PC-9 (cell line): Measurements from ENCODE around the gene ADARB2. TPM values are rescaled to one million over a fixed set of nuclear protein-coding genes. Genes with fewer than 3 reads are reported as not detected.

Source experiments
- BruUV-seq: library from RNA; stranded (reverse); fragments of 400-500 nt; replicated peaks from 2 replicates; lab custom pipeline; 2021; lab: Mats Ljungman, UMichigan
- CTCF ChIA-PET: fragments of 300-600 bp; sonication (Branson Sonifier 250); formaldehyde crosslinking; loops from one replicate; lab custom pipeline; 2022; ENCODE audit warnings: antibody characterized with exemption; lab: Charles Lee
- POLR2A ChIA-PET: fragments of 300-600 bp; sonication (Branson Sonifier 250); formaldehyde crosslinking; loops from one replicate; lab custom pipeline; 2022; ENCODE audit warnings: antibody characterized with exemption; ENCODE audit not compliant: unreplicated experiment; lab: Charles Lee
- DNase-seq, 2 experiments: peaks; one replicate each; pipeline versions ENCODE4 v3.0.0 to v3.0.0-alpha.2; 2015 to 2022; ENCODE audit warnings: mixed read lengths in 1 of 2
- H2AFZ ChIP-seq: fragments of 200-600 bp; sonication (generic); 2 replicates; pipeline ENCODE4 v1.8.1; 2017; ENCODE audit warnings: antibody characterized with exemption
- H3F3A ChIP-seq: fragments of 200-600 bp; sonication (generic); 2 replicates; pipeline ENCODE4 v1.8.1; 2017; ENCODE audit warnings: antibody characterized with exemption, mild to moderate bottlenecking, low read depth; ENCODE audit not compliant: insufficient read depth
- H3K27ac ChIP-seq: fragments of 200-600 bp; sonication (generic); 2 replicates; pipeline ENCODE4 v1.6.1; 2016; ENCODE audit warnings: mixed run types
- H3K27me3 ChIP-seq: fragments of 200-600 bp; sonication (generic); 2 replicates; pipeline ENCODE4 v1.6.1; 2016; ENCODE audit warnings: low read depth, mixed run types; ENCODE audit not compliant: insufficient read depth
- H3K36me3 ChIP-seq: fragments of 200-600 bp; sonication (generic); 2 replicates; pipeline ENCODE4 v1.6.1; 2016; ENCODE audit warnings: low read depth, mixed run types
- H3K4me1 ChIP-seq: fragments of 200-600 bp; sonication (generic); replicated peaks from 2 replicates; pipeline ENCODE4 v1.6.1; 2016; ENCODE audit warnings: mixed run types; ENCODE audit not compliant: insufficient read depth
- H3K4me2 ChIP-seq: fragments of 200-600 bp; sonication (generic); 2 replicates; pipeline ENCODE4 v1.6.1; 2017; ENCODE audit warnings: mixed run types
- H3K4me3 ChIP-seq: fragments of 200-600 bp; sonication (generic); 2 replicates; pipeline ENCODE4 v1.6.1; 2016; ENCODE audit warnings: mixed run types
- H3K79me2 ChIP-seq: fragments of 200-600 bp; sonication (generic); 2 replicates; pipeline ENCODE4 v1.6.1; 2017; ENCODE audit warnings: low read depth, mixed run types
- H3K9me2 ChIP-seq: fragments of 200-600 bp; sonication (generic); 2 replicates; pipeline ENCODE4 v1.8.1; 2017; ENCODE audit warnings: mild to moderate bottlenecking; ENCODE audit not compliant: insufficient read depth
- H3K9me3 ChIP-seq: fragments of 200-600 bp; sonication (generic); 2 replicates; pipeline ENCODE4 v1.8.1; 2016; ENCODE audit warnings: low read depth; ENCODE audit not compliant: insufficient read depth
- H4K20me1 ChIP-seq: fragments of 200-600 bp; sonication (generic); 2 replicates; pipeline ENCODE4 v1.8.1; 2017; ENCODE audit not compliant: insufficient read depth
- EZH2 ChIP-seq: fragments of 200-600 bp; sonication (generic); IDR thresholded peaks from 2 replicates; pipeline ENCODE4 v1.8.0; 2017; ENCODE audit warnings: antibody characterized with exemption, low read depth
- intact Hi-C: fragments of 100-400 bp; cut with micrococcal nuclease; formaldehyde crosslinking; loops from one replicate; pipeline ENCODE4 v1.10.0; 2022; ENCODE audit not compliant: unreplicated experiment
- total RNA-seq: library from RNA; stranded (reverse); gene quantifications from 2 replicates; pipeline ENCODE4 v1.2.3, GENCODE V29; 2021
- TF ChIP-seq, protein P1 (sequence below): fragments of 200-600 bp; sonication (generic); conservative IDR thresholded peaks from 2 replicates; pipeline ENCODE4 v1.6.1; 2017; ENCODE audit warnings: mixed run types, antibody characterized with exemption, mild to moderate bottlenecking, moderate library complexity

The ADARB2 gene
- total RNA-seq, 1 experiment from 2014 or later, result not detected

DNA sequence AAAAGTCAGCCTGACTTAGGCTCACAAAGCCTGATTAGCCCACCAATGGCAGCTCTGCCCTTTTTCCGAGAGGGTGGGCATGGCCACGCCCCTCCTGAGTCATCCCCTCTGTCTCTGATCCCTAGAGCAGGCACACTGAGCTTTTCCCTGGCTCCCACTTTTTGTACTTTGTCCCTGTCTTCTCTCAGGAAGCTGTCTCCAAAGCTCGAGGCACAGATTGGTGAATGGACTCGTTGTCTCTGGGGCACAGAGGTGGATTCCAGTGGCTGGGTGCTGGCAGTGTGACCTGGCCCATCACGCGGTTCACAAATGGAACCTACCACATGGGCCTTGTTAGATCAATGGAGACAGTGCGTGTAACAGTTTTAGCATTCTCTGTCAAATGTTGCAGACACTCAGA, 367.7 kb downstream of the ADARB2 start:
- no peaks in the 10 kb centered on the region for H3K79me2 ChIP-seq
- peaks cover 22% of the 10 kb centered on the region for H3K27me3 ChIP-seq
- H3K27ac ChIP-seq, result no peak overlapping the region
- H3K4me2 ChIP-seq, result no peak overlapping the region
- ChIA-PET POLR2A (no interaction called here), CTCF (no interaction called here)
- no peaks in the 10 kb centered on the region for H3K9me2 ChIP-seq
- H3K4me1 ChIP-seq, result no peaks in the 10 kb centered on the region
- no peak overlapping the region for H2AFZ ChIP-seq
- no peaks in the 10 kb centered on the region for H3K9me3 ChIP-seq
- H3F3A ChIP-seq, result no peaks in the 10 kb centered on the region
- no peak for DNase-seq
- TF ChIP-seq EZH2, result no peak
- TF ChIP-seq, protein P1, sequence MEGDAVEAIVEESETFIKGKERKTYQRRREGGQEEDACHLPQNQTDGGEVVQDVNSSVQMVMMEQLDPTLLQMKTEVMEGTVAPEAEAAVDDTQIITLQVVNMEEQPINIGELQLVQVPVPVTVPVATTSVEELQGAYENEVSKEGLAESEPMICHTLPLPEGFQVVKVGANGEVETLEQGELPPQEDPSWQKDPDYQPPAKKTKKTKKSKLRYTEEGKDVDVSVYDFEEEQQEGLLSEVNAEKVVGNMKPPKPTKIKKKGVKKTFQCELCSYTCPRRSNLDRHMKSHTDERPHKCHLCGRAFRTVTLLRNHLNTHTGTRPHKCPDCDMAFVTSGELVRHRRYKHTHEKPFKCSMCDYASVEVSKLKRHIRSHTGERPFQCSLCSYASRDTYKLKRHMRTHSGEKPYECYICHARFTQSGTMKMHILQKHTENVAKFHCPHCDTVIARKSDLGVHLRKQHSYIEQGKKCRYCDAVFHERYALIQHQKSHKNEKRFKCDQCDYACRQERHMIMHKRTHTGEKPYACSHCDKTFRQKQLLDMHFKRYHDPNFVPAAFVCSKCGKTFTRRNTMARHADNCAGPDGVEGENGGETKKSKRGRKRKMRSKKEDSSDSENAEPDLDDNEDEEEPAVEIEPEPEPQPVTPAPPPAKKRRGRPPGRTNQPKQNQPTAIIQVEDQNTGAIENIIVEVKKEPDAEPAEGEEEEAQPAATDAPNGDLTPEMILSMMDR, result no peak
- no peaks in the 10 kb centered on the region for H4K20me1 ChIP-seq
- H3K36me3 ChIP-seq, result no peaks in the 10 kb centered on the region
- intact Hi-C loops, result no loop called here
- no peak overlapping the region for H3K4me3 ChIP-seq
- no TSS peak for BruUV-seq

- TF ChIP-seq, protein P1, result peak; percentile 13; the same call in 1 of the 2 replicates
- TF ChIP-seq EZH2, result no peak
- H3K4me2 ChIP-seq, result no peak overlapping the region
- CTCF ChIA-PET, result no interaction called here
Observed at GRCh38 chr10:1369197-1369596, 368.1 kb downstream of the ADARB2 start.

GRCh38 chr10:1368842-1369171, 368.5 kb downstream of the ADARB2 start:
- H4K20me1 ChIP-seq, result no peaks in the 10 kb centered on the region
- peaks cover 22% of the 10 kb centered on the region for H3K27me3 ChIP-seq
- intact Hi-C loops, result no loop called here
- DNase-seq, result peak in 1 of 2 experiments; percentile 3
- ChIA-PET POLR2A (interaction anchor here (0.6 kb wide), 1 partner anchor 482 kb away, joined by 3 read pairs; no protein-coding TSS in a partner anchor), CTCF (interaction anchor here (0.6 kb wide), 1 partner anchor 67 kb away, joined by 3 read pairs; no protein-coding TSS in a partner anchor)
- no peak overlapping the region for H3K4me2 ChIP-seq
- TF ChIP-seq, protein P1, result peak; percentile 62
- no peak for TF ChIP-seq EZH2
- H3K79me2 ChIP-seq, result no peaks in the 10 kb centered on the region
- no peak overlapping the region for H2AFZ ChIP-seq
- H3K27ac ChIP-seq, result no peak overlapping the region
- H3K9me3 ChIP-seq, result no peaks in the 10 kb centered on the region
- no peaks in the 10 kb centered on the region for H3F3A ChIP-seq
- no peaks in the 10 kb centered on the region for H3K36me3 ChIP-seq
- H3K9me2 ChIP-seq, result no peaks in the 10 kb centered on the region
- no peaks in the 10 kb centered on the region for H3K4me1 ChIP-seq
- H3K4me3 ChIP-seq, result no peak overlapping the region
- BruUV-seq, result no TSS peak

More at GRCh38 chr10:1369197-1369596, 368.1 kb downstream of the ADARB2 start:
- DNase-seq, result no peak
- H3K27ac ChIP-seq, result no peak overlapping the region
- no peaks in the 10 kb centered on the region for H3K4me1 ChIP-seq
- H2AFZ ChIP-seq, result no peak overlapping the region
- POLR2A ChIA-PET, result no interaction called here
- BruUV-seq, result no TSS peak
- no peaks in the 10 kb centered on the region for H3K79me2 ChIP-seq
- no peaks in the 10 kb centered on the region for H4K20me1 ChIP-seq
- H3K27me3 ChIP-seq, result peaks cover 22% of the 10 kb centered on the region
- H3K9me3 ChIP-seq, result no peaks in the 10 kb centered on the region
- no peak overlapping the region for H3K4me3 ChIP-seq
- no peaks in the 10 kb centered on the region for H3F3A ChIP-seq
- H3K9me2 ChIP-seq, result no peaks in the 10 kb centered on the region
- intact Hi-C loops, result no loop called here
- no peaks in the 10 kb centered on the region for H3K36me3 ChIP-seq
